GM23338 (cell line): ENCODE measurements around the gene HSPA14. TPM values are rescaled to one million over a fixed set of nuclear protein-coding genes. Genes with fewer than 3 reads are reported as not detected.

Source experiments
- ATAC-seq: fragments of 200-7000 bp; cut with Tn5 transposase; 3 replicates; pipeline ENCODE4 v1.9.1; 2020
- DNase-seq: peaks from one replicate; pipeline ENCODE4 v3.0.0-alpha.2; 2015; ENCODE audit warnings: low spot score
- H2AFZ ChIP-seq: fragments of 200-600 bp; sonication (generic); 2 replicates; pipeline ENCODE4 v1.8.0; 2016; ENCODE audit warnings: antibody characterized with exemption, mild to moderate bottlenecking, moderate library complexity
- H3F3A ChIP-seq: fragments of 200-600 bp; sonication (generic); replicated peaks from 2 replicates; pipeline ENCODE4 v1.8.0; 2017; ENCODE audit warnings: antibody characterized with exemption, mixed run types, low read depth
- H3K27ac ChIP-seq: fragments of 200-600 bp; sonication (generic); 2 replicates; pipeline ENCODE4 v1.6.1; 2016; ENCODE audit warnings: low read depth
- H3K27me3 ChIP-seq: fragments of 200-600 bp; sonication (generic); 2 replicates; pipeline ENCODE4 v1.8.0; 2016; ENCODE audit warnings: mild to moderate bottlenecking, mixed run types, moderate library complexity; ENCODE audit not compliant: insufficient read depth
- H3K36me3 ChIP-seq: fragments of 200-600 bp; sonication (generic); 2 replicates; pipeline ENCODE4 v1.8.0; 2016; ENCODE audit warnings: mild to moderate bottlenecking; ENCODE audit not compliant: insufficient read depth
- H3K4me1 ChIP-seq: fragments of 200-600 bp; sonication (generic); 2 replicates; pipeline ENCODE4 v1.8.0; 2016; ENCODE audit warnings: mild to moderate bottlenecking, moderate library complexity; ENCODE audit not compliant: insufficient read depth
- H3K4me2 ChIP-seq: fragments of 200-600 bp; sonication (generic); 2 replicates; pipeline ENCODE4 v1.7.1; 2017; ENCODE audit warnings: mixed run types
- H3K4me3 ChIP-seq: fragments of 200-600 bp; sonication (generic); 2 replicates; pipeline ENCODE4 v1.6.1; 2016; ENCODE audit warnings: mixed run types
- H3K79me2 ChIP-seq: fragments of 200-600 bp; sonication (generic); replicated peaks from 2 replicates; pipeline ENCODE4 v1.8.0; 2017; ENCODE audit warnings: mild to moderate bottlenecking; ENCODE audit not compliant: insufficient read depth
- H3K9me2 ChIP-seq: fragments of 200-600 bp; sonication (generic); 2 replicates; pipeline ENCODE4 v1.8.0; 2017; ENCODE audit not compliant: insufficient read depth
- H4K20me1 ChIP-seq: fragments of 200-600 bp; sonication (generic); replicated peaks from 2 replicates; pipeline ENCODE4 v1.8.0; 2017; ENCODE audit warnings: mild to moderate bottlenecking; ENCODE audit not compliant: insufficient read depth
- H3K27ac Mint-ChIP-seq: 2 replicates; pipeline ENCODE4 v1.8.0; 2020; ENCODE audit warnings: inconsistent platforms, mild to moderate bottlenecking, moderate library complexity, mixed read lengths
- H3K27me3 Mint-ChIP-seq: 3 replicates; pipeline ENCODE4 v1.8.0; 2022; ENCODE audit warnings: low read depth, mild to moderate bottlenecking, moderate library complexity, mixed read lengths, inconsistent platforms; ENCODE audit not compliant: insufficient read depth, poor library complexity
- H3K36me3 Mint-ChIP-seq: 3 replicates; pipeline ENCODE4 v1.8.0; 2021; ENCODE audit warnings: low read depth, mild to moderate bottlenecking, inconsistent platforms, moderate library complexity, mixed read lengths
- H3K4me1 Mint-ChIP-seq: 3 replicates; pipeline ENCODE4 v1.8.0; 2020; ENCODE audit warnings: mild to moderate bottlenecking, inconsistent platforms, mixed read lengths
- H3K4me3 Mint-ChIP-seq: 3 replicates; pipeline ENCODE4 v1.8.0; 2021; ENCODE audit warnings: moderate library complexity, mild to moderate bottlenecking, inconsistent platforms, mixed read lengths
- H3K9me3 Mint-ChIP-seq: 3 replicates; pipeline ENCODE4 v1.8.0; 2020; ENCODE audit warnings: moderate library complexity, mild to moderate bottlenecking, inconsistent platforms, mixed read lengths
- CREB1 ChIP-seq: fragments of 250-450 bp; sonication (Bioruptor Pico); IDR thresholded peaks from 2 replicates; pipeline ENCODE4 v1.5.0; 2020; ENCODE audit warnings: low read depth, mild to moderate bottlenecking, moderate library complexity
- CTCF ChIP-seq, 2 experiments: fragments of 200-600 bp in 1 of 2; sonication (generic) in 1 of 2; conservative IDR thresholded peaks; 2 replicates each; pipeline versions ENCODE4 v1.5.1 to v1.6.1; 2016 to 2017; ENCODE audit warnings: antibody characterized with exemption in 2 of 2, low read depth in 2 of 2, mild to moderate bottlenecking in 2 of 2, moderate library complexity in 1 of 2
- ETS1 ChIP-seq: IDR thresholded peaks from 2 replicates; pipeline ENCODE4 v1.6.1; 2016; ENCODE audit warnings: antibody characterized with exemption
- EZH2 ChIP-seq: fragments of 200-600 bp; sonication (generic); IDR thresholded peaks from one replicate; pipeline ENCODE4 v1.8.0; 2017; ENCODE audit warnings: antibody characterized with exemption, mild to moderate bottlenecking, low read depth; ENCODE audit not compliant: unreplicated experiment
- NANOG ChIP-seq: IDR thresholded peaks from 2 replicates; pipeline ENCODE4 v1.6.1; 2016; ENCODE audit warnings: antibody characterized with exemption, borderline replicate concordance
- ZNF331 ChIP-seq: fragments of 250-450 bp; sonication (Bioruptor Pico); IDR thresholded peaks from 2 replicates; pipeline ENCODE4 v1.5.0; 2020; ENCODE audit warnings: low read depth, mild to moderate bottlenecking, moderate library complexity
- ZNF462 ChIP-seq: fragments of 250-450 bp; sonication (Bioruptor Pico); IDR thresholded peaks from 2 replicates; pipeline ENCODE4 v1.5.0; 2020; ENCODE audit warnings: mild to moderate bottlenecking, moderate library complexity
- polyA plus RNA-seq: library from polyadenylated mRNA; unstranded; fragments of >200 nt; fragmentation: Nextera tagmentation; extraction: Ambion mirVana; gene quantifications from 2 replicates; pipeline ENCODE4 v1.2.1, GENCODE V29; 2016
- total RNA-seq: library from RNA; depleted of rRNA; stranded (reverse); fragments of >200 nt; shearing (Covaris generic); gene quantifications from 2 replicates; pipeline ENCODE4 v1.2.3, GENCODE V29; 2014

The HSPA14 gene
- total and polyA plus RNA-seq, 2 experiments from 2014 or later, result 32.4 to 46.5 TPM

- peak; percentile 73 for ATAC-seq
- Mint-ChIP-seq H3K27me3 (no peaks in the 10 kb centered on the region), H3K4me1 (peaks cover 18% of the 10 kb centered on the region), H3K9me3 (no peaks in the 10 kb centered on the region), H3K27ac (no peak overlapping the region), H3K4me3 (no peak overlapping the region), H3K36me3 (no peaks in the 10 kb centered on the region)
- TF ChIP-seq CTCF (conservative IDR thresholded peaks at IDR 0.05; ENCODE audit: low read depth in 2 of 2) (peak; percentile 73 to 86), ZNF331 (no peak), EZH2 (no peak)
- Histone ChIP-seq H3K4me2 (no peak overlapping the region), H3F3A (no peaks in the 10 kb centered on the region), H2AFZ (no peak overlapping the region), H3K79me2 (no peaks in the 10 kb centered on the region), H3K36me3 (no peaks in the 10 kb centered on the region), H3K4me3 (no peak overlapping the region), H4K20me1 (no peaks in the 10 kb centered on the region), H3K27ac (no peak overlapping the region), H3K27me3 (no peaks in the 10 kb centered on the region), H3K9me2 (no peaks in the 10 kb centered on the region), H3K4me1 (peaks cover 13% of the 10 kb centered on the region; the same call in 1 of the 2 replicates)
- DNase-seq, result peak; percentile 72
Observed at GRCh38 chr10:14822879-14823755, 15.0 kb upstream of the HSPA14 start.

- Histone ChIP-seq H3K79me2 (no peaks in the 10 kb centered on the region), H3K4me1 (peaks cover 13% of the 10 kb centered on the region; the same call in 1 of the 2 replicates), H3K27me3 (no peaks in the 10 kb centered on the region), H3K27ac (no peak overlapping the region), H3F3A (no peaks in the 10 kb centered on the region), H2AFZ (no peak overlapping the region), H3K4me3 (no peak overlapping the region), H3K36me3 (no peaks in the 10 kb centered on the region), H3K4me2 (no peak overlapping the region), H4K20me1 (no peaks in the 10 kb centered on the region), H3K9me2 (no peaks in the 10 kb centered on the region)
- Mint-ChIP-seq H3K36me3 (no peaks in the 10 kb centered on the region), H3K9me3 (no peaks in the 10 kb centered on the region), H3K4me3 (no peak overlapping the region), H3K27ac (no peak overlapping the region), H3K27me3 (no peaks in the 10 kb centered on the region), H3K4me1 (peaks cover 18% of the 10 kb centered on the region)
- ATAC-seq (no peak), DNase-seq (no peak)
- TF ChIP-seq ZNF462 (CRISPR knock-in tag), result no peak
- TF ChIP-seq NANOG, result no peak
- no peak for TF ChIP-seq ZNF331
- no peak for TF ChIP-seq ETS1
- no peak for TF ChIP-seq CREB1 (CRISPR knock-in tag)
- no peak for TF ChIP-seq EZH2
Observed at GRCh38 chr10:14823966-14824365, 14.1 kb upstream of the HSPA14 start.
